HUES64 (cell line): ENCODE results near the gene CNGB1.
"Not testable (repeated sequence)": the region's sequence is repeated elsewhere in the genome, so short reads cannot be mapped to it uniquely, and the experiment has no call there.

Experiments
- H3K27ac ChIP-seq: 2 replicates; pipeline ENCODE4 v1.7.0; 2013; ENCODE audit warnings: low read depth, low read length, inconsistent platforms
- H3K27me3 ChIP-seq: 2 replicates; pipeline ENCODE4 v1.6.1; 2013; ENCODE audit warnings: mild to moderate bottlenecking, low read length; ENCODE audit not compliant: insufficient read depth
- H3K36me3 ChIP-seq: 2 replicates; pipeline ENCODE4 v1.6.1; 2013; ENCODE audit warnings: mild to moderate bottlenecking, low read length; ENCODE audit not compliant: insufficient read depth
- H3K4me1 ChIP-seq: 2 replicates; pipeline ENCODE4 v1.6.1; 2013; ENCODE audit warnings: mild to moderate bottlenecking, low read length, moderate library complexity; ENCODE audit not compliant: insufficient read depth
- H3K4me3 ChIP-seq: 2 replicates; pipeline ENCODE4 v1.5.1; 2013; ENCODE audit warnings: mild to moderate bottlenecking, low read length, moderate library complexity
- H3K9ac ChIP-seq: 2 replicates; pipeline ENCODE4 v1.6.1; 2013; ENCODE audit warnings: mild to moderate bottlenecking, low read depth, low read length
- H3K9me3 ChIP-seq: 2 replicates; pipeline ENCODE4 v1.6.1; 2013; ENCODE audit warnings: low read depth, low read length; ENCODE audit not compliant: insufficient read depth
- WGBS: fragments of 150-250, 120-280 bp; methylation state at CpG from one replicate; pipeline ENCODE4 v1.1.7; 2013; ENCODE audit warnings: missing lambda C conversion rate; 5-methylcytosine and 5-hydroxymethylcytosine counted together

The CNGB1 gene

DNA sequence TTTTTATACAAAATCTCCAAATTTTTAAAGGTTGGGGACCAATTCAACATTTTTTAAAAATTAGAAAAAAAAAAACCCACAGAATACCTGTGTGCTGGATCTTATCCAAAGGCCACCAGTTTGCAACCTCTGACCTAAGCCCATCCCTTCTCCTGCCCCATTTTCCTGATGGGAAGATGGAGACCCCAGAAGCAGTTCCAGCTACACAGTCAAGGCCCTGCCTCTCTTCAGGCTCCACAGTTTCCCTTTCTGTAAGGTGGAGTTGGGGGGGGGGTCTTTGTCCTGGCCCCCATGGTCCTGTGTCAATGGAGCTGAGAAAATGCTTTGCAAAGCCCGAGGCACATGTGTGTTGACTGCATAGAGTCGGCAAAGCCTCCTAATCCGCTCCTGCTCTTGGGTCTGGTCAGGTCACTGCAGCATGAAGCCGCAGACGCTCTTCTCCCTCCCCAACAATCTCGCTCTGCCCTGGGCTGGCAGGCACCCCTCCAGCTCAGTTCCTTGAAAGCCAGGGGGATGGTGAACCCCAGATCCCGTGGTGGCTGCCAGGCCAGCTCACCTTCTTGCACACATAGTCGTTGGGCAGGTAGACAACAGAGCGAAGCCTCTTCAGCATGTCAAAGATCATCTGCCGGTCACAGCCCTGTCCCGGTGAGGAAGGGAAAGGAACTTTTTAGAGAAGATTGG is 70.0 kb downstream of the CNGB1 start:
- no peaks in the 10 kb centered on the region for H3K36me3 ChIP-seq
- no peak overlapping the region for H3K27ac ChIP-seq
- no peak overlapping the region for H3K4me3 ChIP-seq
- H3K9me3 ChIP-seq, result no peaks in the 10 kb centered on the region
- H3K4me1 ChIP-seq, result no peaks in the 10 kb centered on the region
- WGBS, result 88% methylated on average over 11 of the region's 11 CpGs
- H3K9ac ChIP-seq, result no peak overlapping the region
- H3K27me3 ChIP-seq, result no peaks in the 10 kb centered on the region

DNA sequence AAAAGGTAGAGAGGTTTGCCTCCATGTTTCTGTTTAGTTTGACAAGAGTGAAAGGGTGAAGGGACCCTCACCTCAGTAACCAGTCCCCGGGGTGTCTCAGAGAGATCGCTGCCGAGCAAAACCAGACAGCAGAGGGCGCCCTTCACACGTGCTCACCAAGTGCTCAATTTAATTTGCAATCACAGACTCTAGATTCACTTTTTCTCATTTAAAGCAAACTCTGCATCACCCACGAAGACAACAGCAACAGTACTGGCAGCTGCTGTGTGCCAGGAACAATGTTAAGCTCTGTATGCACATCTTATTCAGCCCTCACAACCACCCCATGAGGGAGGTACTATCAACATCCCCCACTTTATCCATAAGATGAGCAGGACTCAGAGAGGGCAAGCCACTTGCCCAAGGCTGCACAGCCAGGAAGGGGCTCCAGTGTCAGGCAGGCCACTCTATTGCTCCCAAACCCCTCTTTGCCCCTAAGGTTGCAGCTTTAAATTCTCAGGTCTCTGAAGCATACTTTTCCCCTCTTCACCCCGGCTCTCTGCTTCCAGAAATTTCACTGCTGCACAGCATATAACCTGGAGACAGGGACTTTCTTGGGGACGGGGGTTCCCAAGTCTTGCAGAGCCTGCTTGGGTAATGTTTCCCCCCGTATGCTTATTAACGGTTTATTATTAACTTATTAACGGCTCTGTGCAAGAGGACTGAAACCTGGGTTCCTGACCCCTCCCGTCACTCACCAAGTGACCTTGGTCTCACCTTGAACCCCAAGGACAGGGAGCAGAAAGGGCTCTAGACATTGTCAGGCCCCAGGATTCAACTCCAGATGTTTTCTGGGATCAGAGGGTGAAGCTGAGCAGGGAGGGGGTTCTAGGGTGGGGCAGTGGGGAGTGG is 70.9 kb downstream of the CNGB1 start:
- no peak overlapping the region for H3K9ac ChIP-seq
- no peaks in the 10 kb centered on the region for H3K4me1 ChIP-seq
- 52% methylated on average over 12 of the region's 12 CpGs for WGBS
- H3K9me3 ChIP-seq, result no peaks in the 10 kb centered on the region
- no peaks in the 10 kb centered on the region for H3K27me3 ChIP-seq
- no peak overlapping the region for H3K27ac ChIP-seq
- no peaks in the 10 kb centered on the region for H3K36me3 ChIP-seq
- no peak overlapping the region for H3K4me3 ChIP-seq

DNA sequence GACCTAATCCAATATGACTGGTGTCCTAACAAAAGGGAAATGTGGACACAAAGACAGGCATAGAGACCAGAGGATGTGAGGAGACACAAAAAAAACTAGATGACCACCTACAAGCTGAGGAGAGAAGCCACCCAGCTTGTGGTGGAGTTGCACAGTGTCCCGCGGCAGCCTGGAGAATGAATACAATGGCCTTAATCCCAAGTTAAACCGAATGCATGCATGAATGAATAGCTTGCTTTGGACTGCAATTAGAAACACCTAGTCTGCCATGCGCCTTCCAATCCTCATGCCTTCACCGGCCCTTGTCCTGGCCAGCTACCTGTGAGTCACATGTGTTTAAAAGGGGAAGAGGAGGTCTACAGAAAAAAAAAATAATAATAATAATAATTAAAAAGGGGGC is 72.0 kb downstream of the CNGB1 start:
- no peaks in the 10 kb centered on the region for H3K36me3 ChIP-seq
- WGBS, result 78% methylated on average over 4 of the region's 5 CpGs
- H3K4me3 ChIP-seq, result no peak overlapping the region
- no peak overlapping the region for H3K9ac ChIP-seq
- no peaks in the 10 kb centered on the region for H3K27me3 ChIP-seq
- H3K9me3 ChIP-seq, result no peaks in the 10 kb centered on the region
- H3K4me1 ChIP-seq, result 0 out of 2 replicates have a peak, but pooled peaks cover 2% of the 10 kb centered on the region
- no peak overlapping the region for H3K27ac ChIP-seq

DNA sequence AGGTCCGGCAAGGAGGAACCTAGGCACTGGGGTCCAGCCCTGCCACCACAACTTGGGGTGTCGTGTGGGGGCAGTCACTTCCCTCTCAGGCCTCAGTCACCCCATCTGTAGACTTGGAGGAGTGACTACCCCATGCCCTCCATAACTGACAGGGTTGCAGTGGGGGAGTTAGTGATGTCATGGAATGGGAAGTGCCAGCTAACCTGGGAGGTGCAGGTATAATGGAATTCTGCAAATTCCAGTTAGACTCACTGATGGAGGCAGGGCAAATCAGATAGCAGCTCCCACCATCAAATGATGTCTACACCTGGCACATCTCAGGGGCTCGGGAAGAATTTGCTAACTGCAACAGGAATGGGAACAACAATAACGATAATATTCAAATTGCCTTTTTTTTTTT is 72.9 kb downstream of the CNGB1 start:
- no peak overlapping the region for H3K9ac ChIP-seq
- no peak overlapping the region for H3K27ac ChIP-seq
- H3K36me3 ChIP-seq, result no peaks in the 10 kb centered on the region
- 95% methylated on average over 4 of the region's 4 CpGs for WGBS
- H3K9me3 ChIP-seq, result no peaks in the 10 kb centered on the region
- H3K27me3 ChIP-seq, result no peaks in the 10 kb centered on the region
- H3K4me3 ChIP-seq, result no peak overlapping the region
- H3K4me1 ChIP-seq, result 0 out of 2 replicates have a peak, but pooled peaks cover 2% of the 10 kb centered on the region

DNA sequence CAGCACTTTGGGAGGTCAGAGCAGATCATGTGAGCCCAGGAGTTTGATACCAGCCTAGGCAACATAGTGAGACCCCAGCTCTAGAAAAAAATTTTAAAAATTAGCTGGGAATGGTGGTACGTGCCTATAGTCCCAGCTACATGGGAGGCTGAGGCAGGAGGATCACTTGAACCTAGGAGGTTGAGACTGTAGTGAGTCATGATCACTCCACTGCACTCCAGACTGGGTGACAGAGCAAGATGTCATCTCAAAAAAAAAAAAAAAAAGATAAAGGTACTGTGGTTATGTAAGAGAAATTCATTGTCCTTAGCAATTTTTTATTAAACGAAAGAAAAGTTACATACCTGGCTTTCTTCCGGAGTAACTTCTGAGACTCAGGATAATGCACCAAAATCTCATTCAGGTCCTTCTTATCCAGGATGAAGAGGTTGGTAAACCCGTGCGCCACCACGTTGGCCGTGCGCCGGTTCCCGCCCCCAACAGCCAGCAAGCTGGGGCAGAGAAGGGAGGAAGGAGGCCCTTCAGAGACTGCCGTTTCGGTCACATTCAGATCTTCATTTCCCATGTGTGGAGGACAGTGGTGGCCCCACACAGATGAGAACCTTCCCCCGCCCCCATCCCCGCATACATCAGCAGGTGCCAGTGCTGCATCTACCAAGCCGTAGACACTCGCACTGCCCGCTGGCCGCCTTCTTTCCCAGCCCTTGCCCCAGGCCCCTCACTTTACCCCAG is 73.7 kb downstream of the CNGB1 start:
- no peaks in the 10 kb centered on the region for H3K36me3 ChIP-seq
- H3K9ac ChIP-seq, result no peak overlapping the region
- no peaks in the 10 kb centered on the region for H3K9me3 ChIP-seq
- H3K4me1 ChIP-seq, result 0 out of 2 replicates have a peak, but pooled peaks cover 2% of the 10 kb centered on the region
- H3K27me3 ChIP-seq, result no peaks in the 10 kb centered on the region
- no peak overlapping the region for H3K4me3 ChIP-seq
- WGBS, result 89% methylated on average over 18 of the region's 18 CpGs
- H3K27ac ChIP-seq, result no peak overlapping the region

DNA sequence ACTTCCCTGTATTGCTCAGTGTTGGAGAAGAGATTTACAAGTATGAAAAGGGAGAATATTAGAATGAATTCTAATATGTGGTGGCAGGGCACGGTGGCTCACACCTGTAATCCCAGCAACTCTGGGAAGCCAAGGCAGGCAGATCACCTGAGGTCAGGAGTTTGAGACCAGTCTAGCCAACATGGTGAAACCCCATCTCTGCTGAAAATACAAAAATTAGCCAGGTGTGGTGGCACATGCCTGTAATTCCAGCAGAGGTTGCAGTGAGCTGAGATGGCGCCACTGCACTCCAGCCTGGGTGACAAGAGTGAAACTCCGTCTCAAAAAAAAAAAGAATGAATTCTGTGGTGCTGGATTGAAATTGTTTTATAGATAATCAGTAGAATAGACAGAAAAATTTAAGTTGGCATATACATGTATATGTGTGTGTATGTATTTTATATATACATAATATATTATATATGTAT is 75.8 kb downstream of the CNGB1 start:
- H3K27me3 ChIP-seq, H3K36me3 ChIP-seq, H3K9me3 ChIP-seq, H3K4me1 ChIP-seq, H3K9ac ChIP-seq, H3K4me3 ChIP-seq, H3K27ac ChIP-seq: not testable (repeated sequence)
- WGBS, result 93% methylated on average over 3 of the region's 3 CpGs

DNA sequence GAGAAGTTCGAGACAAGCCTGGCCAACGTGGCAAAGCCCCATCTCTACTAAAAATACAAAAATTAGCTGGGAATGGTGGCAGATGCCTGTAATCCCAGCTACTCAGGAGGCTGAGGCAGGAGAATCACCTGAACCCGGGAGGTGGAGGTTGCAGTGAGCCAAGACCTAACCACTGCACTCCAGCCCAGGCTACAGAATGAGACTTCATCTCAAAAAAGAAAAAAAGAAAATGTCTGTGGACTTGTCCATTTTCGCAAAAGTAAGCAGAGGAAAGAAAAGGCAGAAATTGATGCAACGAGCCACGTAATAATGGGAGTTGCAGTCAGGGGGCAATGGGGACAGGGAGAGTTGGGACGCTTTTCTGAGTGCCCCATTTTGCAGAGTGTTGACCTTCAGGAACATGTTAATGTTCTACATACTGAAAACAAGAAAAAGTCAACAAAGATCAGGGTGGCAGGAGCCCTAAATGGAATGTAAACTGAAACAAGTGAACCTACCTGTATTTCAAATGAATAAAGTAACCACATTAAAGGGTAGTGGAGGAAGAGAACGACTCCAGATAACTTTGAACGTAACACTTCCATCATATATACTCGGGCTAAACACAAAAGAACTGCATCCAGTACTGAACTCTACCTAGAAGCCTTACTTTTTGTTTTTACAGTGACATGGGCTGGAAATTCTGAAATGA is 76.4 kb downstream of the CNGB1 start:
- no peak overlapping the region for H3K9ac ChIP-seq
- H3K27ac ChIP-seq, result no peak overlapping the region
- no peaks in the 10 kb centered on the region for H3K36me3 ChIP-seq
- no peaks in the 10 kb centered on the region for H3K27me3 ChIP-seq
- no peaks in the 10 kb centered on the region for H3K9me3 ChIP-seq
- H3K4me1 ChIP-seq, result 0 out of 2 replicates have a peak, but pooled peaks cover 2% of the 10 kb centered on the region
- 88% methylated on average over 7 of the region's 10 CpGs for WGBS
- no peak overlapping the region for H3K4me3 ChIP-seq

DNA sequence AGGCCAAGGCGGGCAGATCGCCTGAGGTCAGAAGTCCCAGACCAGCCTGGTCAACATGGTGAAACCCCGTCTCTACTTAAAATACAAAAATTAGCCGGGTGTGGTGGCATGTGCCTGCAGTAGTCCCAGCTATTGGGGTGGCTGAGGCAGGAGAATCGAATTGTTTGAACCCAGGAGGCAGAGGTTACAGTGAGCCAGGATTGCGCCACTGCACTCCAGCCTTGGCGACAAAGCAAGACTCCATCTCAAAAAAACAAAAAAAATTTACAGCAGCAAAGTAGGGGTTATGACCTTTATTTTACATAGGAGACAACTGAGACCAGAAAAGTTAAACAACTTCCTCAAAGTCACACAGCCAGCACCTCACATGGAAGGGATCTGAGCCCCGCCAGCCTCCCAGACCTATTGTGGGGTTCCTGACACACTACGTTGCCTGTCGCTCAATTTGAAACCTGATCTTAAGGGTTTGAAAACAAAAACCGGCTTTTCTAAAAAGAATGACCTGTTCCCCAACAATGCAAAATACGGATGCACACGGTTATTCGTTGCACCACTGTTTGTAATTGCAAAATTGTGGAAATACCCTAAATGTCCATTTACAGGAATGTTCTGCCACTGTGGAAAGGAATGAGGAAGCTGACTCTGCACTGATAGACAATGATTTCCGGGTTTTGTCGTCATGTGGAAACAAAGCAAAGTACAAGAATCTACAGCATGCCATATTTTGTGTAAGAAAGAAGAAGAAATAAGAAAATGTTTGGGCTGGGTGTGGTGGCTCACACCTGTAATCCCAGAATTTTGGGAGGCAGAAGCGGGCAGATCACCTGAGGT is 77.2 kb downstream of the CNGB1 start:
- no peak overlapping the region for H3K4me3 ChIP-seq
- H3K36me3 ChIP-seq, result no peaks in the 10 kb centered on the region
- WGBS, result 85% methylated on average over 16 of the region's 17 CpGs
- H3K4me1 ChIP-seq, result 0 out of 2 replicates have a peak, but pooled peaks cover 2% of the 10 kb centered on the region
- H3K9ac ChIP-seq, result no peak overlapping the region
- no peaks in the 10 kb centered on the region for H3K9me3 ChIP-seq
- no peaks in the 10 kb centered on the region for H3K27me3 ChIP-seq
- no peak overlapping the region for H3K27ac ChIP-seq

DNA sequence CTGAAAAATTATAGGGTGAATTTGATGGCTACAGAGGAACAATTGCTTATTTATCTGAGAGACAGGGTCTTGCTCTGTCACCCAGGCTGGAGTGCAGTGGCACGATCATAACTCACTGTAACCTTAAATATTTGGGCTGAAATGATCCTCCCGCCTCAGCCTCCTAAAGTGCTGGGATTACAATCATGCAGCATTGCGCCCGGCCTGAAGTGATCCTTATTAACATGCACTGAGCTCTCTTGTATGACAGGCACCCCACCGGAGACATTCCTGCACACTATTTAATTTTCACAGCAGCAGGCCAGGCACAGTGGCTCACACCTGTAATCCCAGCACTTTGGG is 77.7 kb downstream of the CNGB1 start:
- Histone ChIP-seq H3K36me3 (no peaks in the 10 kb centered on the region), H3K4me3 (no peak overlapping the region), H3K4me1 (0 out of 2 replicates have a peak, but pooled peaks cover 2% of the 10 kb centered on the region), H3K27me3 (no peaks in the 10 kb centered on the region), H3K9ac (no peak overlapping the region), H3K27ac (no peak overlapping the region), H3K9me3 (no peaks in the 10 kb centered on the region)
- WGBS, result 84% methylated on average over 5 of the region's 5 CpGs

DNA sequence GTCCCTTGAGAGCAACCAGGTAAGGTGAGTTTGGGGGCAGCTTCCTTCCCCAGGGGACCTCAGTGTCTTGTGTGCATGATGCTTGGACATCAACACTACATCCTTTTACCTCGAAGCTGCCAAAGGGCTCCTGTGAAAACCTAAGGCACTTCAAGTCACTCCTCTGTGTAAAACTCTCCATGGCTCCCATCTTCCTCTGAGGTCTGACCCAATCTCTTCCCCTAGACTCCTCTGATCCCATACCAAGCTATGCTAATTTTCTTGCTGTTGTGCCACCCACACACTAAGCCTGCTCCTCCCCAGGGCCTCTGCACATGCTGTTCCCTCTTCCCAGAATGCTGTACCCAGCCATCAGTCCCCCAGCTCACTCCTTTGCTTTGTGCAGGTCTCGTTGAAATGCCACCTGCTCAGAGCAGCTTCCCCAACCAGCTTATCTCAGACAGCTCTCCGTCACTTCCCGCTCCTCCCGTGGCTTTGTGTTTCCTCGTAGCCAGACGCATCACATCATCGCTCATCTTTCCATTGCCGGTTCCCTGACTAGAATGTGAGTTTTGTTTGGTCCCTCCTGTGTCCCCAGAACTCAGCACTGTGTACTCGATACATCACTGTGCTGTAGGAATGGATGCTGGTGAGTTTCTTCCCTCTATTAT is 78.4 kb downstream of the CNGB1 start:
- Histone ChIP-seq H3K4me1 (0 out of 2 replicates have a peak, but pooled peaks cover 2% of the 10 kb centered on the region), H3K36me3 (no peaks in the 10 kb centered on the region), H3K9ac (no peak overlapping the region), H3K27ac (no peak overlapping the region), H3K4me3 (no peak overlapping the region), H3K27me3 (no peaks in the 10 kb centered on the region), H3K9me3 (no peaks in the 10 kb centered on the region)
- 88% methylated on average over 10 of the region's 10 CpGs for WGBS
